ENCODE data around the gene CACNA1H. TPM values are rescaled to one million over a fixed set of nuclear protein-coding genes. Genes with fewer than 3 reads are reported as not detected.

The CACNA1H gene
- total and polyA plus RNA-seq, 2 donors (not counting 3 experiments of a cell fraction or from before 2014, with no cell fraction given), result 0.03 TPM; not detected in 1

- no TSS peak for BruUV-seq (replicated peaks)
- H3K36me3 ChIP-seq (ENCODE audit: control insufficient read depth in 2 of 2, extremely low read depth in 1 of 2, insufficient read depth in 2 of 2, low read length in 2 of 2), result no peaks in the 10 kb centered on the region
- H3K4me1 ChIP-seq (ENCODE audit: control insufficient read depth, extremely low read depth, insufficient read depth, low read length), result no peaks in the 10 kb centered on the region
- dilution Hi-C loops (cut with MboI; ENCODE audit: extremely low pct_ligation_motif_present, low sequenced_read_pairs) (no loop called here), intact Hi-C loops (cut with micrococcal nuclease) (no loop called here)
- no peak for TF ChIP-seq GATA2 (IDR thresholded peaks at IDR 0.05; ENCODE audit: insufficient read depth, insufficient read length, low read depth, low read length)
- TF ChIP-seq POLR2A (IDR thresholded peaks at IDR 0.05; ENCODE audit: low read depth, low read length), result no peak
- TF ChIP-seq EZH2 (IDR thresholded peaks at IDR 0.05; ENCODE audit: borderline replicate concordance, low read depth, low read length, severe bottlenecking), result no peak
- no peak for TF ChIP-seq POLR2AphosphoS5 (IDR thresholded peaks at IDR 0.05; ENCODE audit: insufficient read depth, low read depth, low read length)
- TF ChIP-seq MAX (IDR thresholded peaks at IDR 0.05; ENCODE audit: insufficient read depth, insufficient read length), result no peak
- TF ChIP-seq FOS (IDR thresholded peaks at IDR 0.05; ENCODE audit: borderline replicate concordance, insufficient read depth, low read length), result no peak
- TF ChIP-seq CTCF (IDR thresholded peaks at IDR 0.05; ENCODE audit: extremely low read depth in 1 of 2, insufficient read depth in 1 of 2, low read depth in 1 of 2, low read length in 2 of 2), result no peak
- TF ChIP-seq MYC (IDR thresholded peaks at IDR 0.05; ENCODE audit: low read depth, low read length), result no peak
- no peak for TF ChIP-seq JUN (IDR thresholded peaks at IDR 0.05; ENCODE audit: borderline replicate concordance, insufficient read depth, insufficient read length, low read depth)
- FAIRE-seq (no peak), DNase-seq (ENCODE audit: low read depth, low spot score) (no peak)
- H3K9ac ChIP-seq (replicated peaks; ENCODE audit: extremely low read depth, insufficient read depth, low read length), result no peak overlapping the region
- no peaks in the 10 kb centered on the region for H3K27me3 ChIP-seq (ENCODE audit: control insufficient read depth in 2 of 2, insufficient read depth in 2 of 2, low read length in 2 of 2)
- ChIA-PET POLR2A (no interaction called here), CTCF (no interaction called here)
- H2AFZ ChIP-seq (ENCODE audit: low read depth, low read length), result no peak overlapping the region
- no peaks in the 10 kb centered on the region for H4K20me1 ChIP-seq (replicated peaks; ENCODE audit: control insufficient read depth, extremely low read depth, insufficient read depth, low read length)
- H3K79me2 ChIP-seq (ENCODE audit: control insufficient read depth, insufficient read depth, low read length), result no peaks in the 10 kb centered on the region
- no peaks in the 10 kb centered on the region for H3K9me1 ChIP-seq (replicated peaks; ENCODE audit: control insufficient read depth, extremely low read depth, insufficient read depth, low read length)
- no peak overlapping the region for H3K27ac ChIP-seq (ENCODE audit: insufficient read depth, low read depth, low read length)
- no peaks in the 10 kb centered on the region for H3K9me3 ChIP-seq (replicated peaks; ENCODE audit: control insufficient read depth, insufficient read depth, low read length)
- H3K4me2 ChIP-seq (ENCODE audit: insufficient read depth, low read length), result no peak overlapping the region
- no peak overlapping the region for H3K4me3 ChIP-seq (replicated peaks in 1 of 3; ENCODE audit: insufficient read depth in 1 of 3, low read depth in 1 of 3, low read length in 3 of 3)
Measured at GRCh38 chr16:1121601-1122397, 31.1 kb upstream of the CACNA1H start.

All from endothelial cell of umbilical vein (primary cell).